Stimulated activated CD4-positive, alpha-beta T cell treated with anti-CD3 and anti-CD28 coated beads, Interleukin-4, amount 100 ng/mL, for 4 hours (primary cell): ENCODE data around the gene SERPINB4.
"Not testable (repeated sequence)": the region's sequence is repeated elsewhere in the genome, so short reads cannot be mapped to it uniquely, and the experiment has no call there.

ENCODE experiments used
- DNase-seq, 2 experiments: peaks; one replicate each; pipeline ENCODE4 v3.0.0-alpha.2; 2020

The SERPINB4 gene

GRCh38 chr18:63644142-63644541 is at the start of gene SERPINB4:
SERPINB4 (minus strand) TSS chr18:63644256; CDS start chr18:63643577, 679 bp downstream.
- DNase-seq, result not testable (repeated sequence)

GRCh38 chr18:63689064-63689463 is 45.0 kb upstream of the SERPINB4 start:
- DNase-seq, result no peak

- no peak for DNase-seq
Observed at GRCh38 chr18:63686871-63687270, 42.8 kb upstream of the SERPINB4 start.

GRCh38 chr18:63684718-63685117 is 40.7 kb upstream of the SERPINB4 start:
- no peak for DNase-seq

GRCh38 chr18:63683890-63684289 is 39.8 kb upstream of the SERPINB4 start:
- no peak for DNase-seq

- no peak for DNase-seq
Observed at GRCh38 chr18:63683152-63683551, 39.1 kb upstream of the SERPINB4 start.

- no peak for DNase-seq
Observed at GRCh38 chr18:63681449-63682340, 37.6 kb upstream of the SERPINB4 start.

GRCh38 chr18:63679820-63680606 is 36.0 kb upstream of the SERPINB4 start:
- DNase-seq, result no peak

- no peak for DNase-seq
Observed at GRCh38 chr18:63677500-63678225, 33.6 kb upstream of the SERPINB4 start.

GRCh38 chr18:63676526-63677323 is 32.7 kb upstream of the SERPINB4 start:
- no peak for DNase-seq

GRCh38 chr18:63664571-63664970 is 20.5 kb upstream of the SERPINB4 start:
- no peak for DNase-seq

- DNase-seq, result not testable (repeated sequence)
Observed at GRCh38 chr18:63661750-63662149, 17.7 kb upstream of the SERPINB4 start, which contains the start of gene SERPINB3. SERPINB3 (minus strand) TSS chr18:63661893; CDS start chr18:63661216, 677 bp downstream.

GRCh38 chr18:63658920-63659319 is 14.9 kb upstream of the SERPINB4 start:
- not testable (repeated sequence) for DNase-seq

GRCh38 chr18:63650271-63650670 is 6.2 kb upstream of the SERPINB4 start:
- not testable (repeated sequence) for DNase-seq

- no peak for DNase-seq
Observed at GRCh38 chr18:63648241-63648640, 4.2 kb upstream of the SERPINB4 start.

- DNase-seq, result no peak
Observed at GRCh38 chr18:63646936-63647335, 2.9 kb upstream of the SERPINB4 start.

GRCh38 chr18:63644694-63645093 is 638 bp upstream of the SERPINB4 start:
- not testable (repeated sequence) for DNase-seq

GRCh38 chr18:63642668-63643356 is 1.2 kb downstream of the SERPINB4 start:
- DNase-seq, result not testable (repeated sequence)

- not testable (repeated sequence) for DNase-seq
Observed at GRCh38 chr18:63641157-63641680, 2.8 kb downstream of the SERPINB4 start.

- DNase-seq, result no peak
Observed at GRCh38 chr18:63637703-63638102, 6.4 kb downstream of the SERPINB4 start.

- DNase-seq, result no peak
Observed at GRCh38 chr18:63627819-63628218, 16.2 kb downstream of the SERPINB4 start.
